Measurements from ENCODE around the gene RAD51AP1. TPM values are rescaled to one million over a fixed set of nuclear protein-coding genes. Genes with fewer than 3 reads are reported as not detected.
"Not testable (repeated sequence)": the region's sequence is repeated elsewhere in the genome, so short reads cannot be mapped to it uniquely, and the experiment has no call there.

Gene RAD51AP1
- total and polyA plus RNA-seq, 2 donors (not counting 3 experiments of a cell fraction or from before 2014, with no cell fraction given), result 9.0 to 23.1 TPM

- intact Hi-C loops (cut with micrococcal nuclease) (no loop called here), dilution Hi-C loops (cut with MboI; ENCODE audit: extremely low pct_ligation_motif_present, low sequenced_read_pairs) (no loop called here)
- no peaks in the 10 kb centered on the region for H3K4me1 ChIP-seq (ENCODE audit: control insufficient read depth, extremely low read depth, insufficient read depth, low read length)
- FAIRE-seq, result no peak
- H3K27ac ChIP-seq (ENCODE audit: insufficient read depth, low read depth, low read length), result no peak overlapping the region
- no peak overlapping the region for H3K4me3 ChIP-seq (replicated peaks in 1 of 3; ENCODE audit: insufficient read depth in 1 of 3, low read depth in 1 of 3, low read length in 3 of 3)
- POLR2A ChIA-PET, result no interaction called here
- peaks cover 2 to 4% of the 10 kb centered on the region in 2 experiments for H3K36me3 ChIP-seq (ENCODE audit: control insufficient read depth in 2 of 2, extremely low read depth in 1 of 2, insufficient read depth in 2 of 2, low read length in 2 of 2)
- H3K27me3 ChIP-seq (ENCODE audit: control insufficient read depth in 2 of 2, insufficient read depth in 2 of 2, low read length in 2 of 2), result no peaks in the 10 kb centered on the region
- no peaks in the 10 kb centered on the region for H3K9me3 ChIP-seq (replicated peaks; ENCODE audit: control insufficient read depth, insufficient read depth, low read length)
- BruUV-seq (replicated peaks), result no TSS peak
- H2AFZ ChIP-seq (ENCODE audit: low read depth, low read length), result no peak overlapping the region
- TF ChIP-seq EZH2 (IDR thresholded peaks at IDR 0.05; ENCODE audit: borderline replicate concordance, low read depth, low read length, severe bottlenecking) (no peak), POLR2A (IDR thresholded peaks at IDR 0.05; ENCODE audit: low read depth, low read length) (no peak), GATA2 (IDR thresholded peaks at IDR 0.05; ENCODE audit: insufficient read depth, insufficient read length, low read depth, low read length) (no peak), JUN (IDR thresholded peaks at IDR 0.05; ENCODE audit: borderline replicate concordance, insufficient read depth, insufficient read length, low read depth) (no peak), POLR2AphosphoS5 (IDR thresholded peaks at IDR 0.05; ENCODE audit: insufficient read depth, low read depth, low read length) (no peak), FOS (IDR thresholded peaks at IDR 0.05; ENCODE audit: borderline replicate concordance, insufficient read depth, low read length) (no peak), MYC (IDR thresholded peaks at IDR 0.05; ENCODE audit: low read depth, low read length) (no peak)
- TF ChIP-seq, protein P1, sequence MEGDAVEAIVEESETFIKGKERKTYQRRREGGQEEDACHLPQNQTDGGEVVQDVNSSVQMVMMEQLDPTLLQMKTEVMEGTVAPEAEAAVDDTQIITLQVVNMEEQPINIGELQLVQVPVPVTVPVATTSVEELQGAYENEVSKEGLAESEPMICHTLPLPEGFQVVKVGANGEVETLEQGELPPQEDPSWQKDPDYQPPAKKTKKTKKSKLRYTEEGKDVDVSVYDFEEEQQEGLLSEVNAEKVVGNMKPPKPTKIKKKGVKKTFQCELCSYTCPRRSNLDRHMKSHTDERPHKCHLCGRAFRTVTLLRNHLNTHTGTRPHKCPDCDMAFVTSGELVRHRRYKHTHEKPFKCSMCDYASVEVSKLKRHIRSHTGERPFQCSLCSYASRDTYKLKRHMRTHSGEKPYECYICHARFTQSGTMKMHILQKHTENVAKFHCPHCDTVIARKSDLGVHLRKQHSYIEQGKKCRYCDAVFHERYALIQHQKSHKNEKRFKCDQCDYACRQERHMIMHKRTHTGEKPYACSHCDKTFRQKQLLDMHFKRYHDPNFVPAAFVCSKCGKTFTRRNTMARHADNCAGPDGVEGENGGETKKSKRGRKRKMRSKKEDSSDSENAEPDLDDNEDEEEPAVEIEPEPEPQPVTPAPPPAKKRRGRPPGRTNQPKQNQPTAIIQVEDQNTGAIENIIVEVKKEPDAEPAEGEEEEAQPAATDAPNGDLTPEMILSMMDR (IDR thresholded peaks at IDR 0.05; ENCODE audit: extremely low read depth in 1 of 2, insufficient read depth in 1 of 2, low read depth in 1 of 2, low read length in 2 of 2), result no peak
- TF ChIP-seq, protein P2, sequence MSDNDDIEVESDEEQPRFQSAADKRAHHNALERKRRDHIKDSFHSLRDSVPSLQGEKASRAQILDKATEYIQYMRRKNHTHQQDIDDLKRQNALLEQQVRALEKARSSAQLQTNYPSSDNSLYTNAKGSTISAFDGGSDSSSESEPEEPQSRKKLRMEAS (IDR thresholded peaks at IDR 0.05; ENCODE audit: insufficient read depth, insufficient read length), result no peak
- CTCF ChIA-PET, result no interaction called here
- DNase-seq (ENCODE audit: low read depth, low spot score), result no peak
- H3K4me2 ChIP-seq (ENCODE audit: insufficient read depth, low read length), result no peak overlapping the region
- no peaks in the 10 kb centered on the region for H3K79me2 ChIP-seq (ENCODE audit: control insufficient read depth, insufficient read depth, low read length)
- no peak overlapping the region for H3K9ac ChIP-seq (replicated peaks; ENCODE audit: extremely low read depth, insufficient read depth, low read length)
- no peaks in the 10 kb centered on the region for H4K20me1 ChIP-seq (replicated peaks; ENCODE audit: control insufficient read depth, extremely low read depth, insufficient read depth, low read length)
- no peaks in the 10 kb centered on the region for H3K9me1 ChIP-seq (replicated peaks; ENCODE audit: control insufficient read depth, extremely low read depth, insufficient read depth, low read length)
Observed at GRCh38 chr12:4506870-4507269, 31.8 kb upstream of the RAD51AP1 start.

DNA sequence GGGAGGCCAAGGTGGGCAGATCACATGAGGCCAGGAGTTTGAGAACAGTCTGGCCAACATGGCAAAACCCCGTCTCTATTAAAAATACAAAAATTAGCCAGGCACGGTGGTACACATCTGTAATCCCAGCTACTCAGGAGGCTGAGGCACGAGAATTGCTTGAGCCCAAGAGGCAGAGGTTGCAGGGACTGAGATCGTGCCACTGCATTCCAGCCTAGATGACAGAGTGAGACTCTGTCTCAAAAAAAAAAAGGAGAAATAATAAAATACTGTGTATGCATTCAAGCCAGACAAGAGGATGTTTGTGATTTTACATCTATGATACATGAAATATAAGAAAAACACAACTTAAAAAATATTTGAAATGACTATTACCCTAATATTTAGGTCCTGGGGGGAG lies 30.2 kb upstream of the RAD51AP1 start:
- H3K9ac ChIP-seq (replicated peaks; ENCODE audit: extremely low read depth, insufficient read depth, low read length); H3K27me3 ChIP-seq (ENCODE audit: control insufficient read depth in 2 of 2, insufficient read depth in 2 of 2, low read length in 2 of 2); H3K4me1 ChIP-seq (ENCODE audit: control insufficient read depth, extremely low read depth, insufficient read depth, low read length); H3K36me3 ChIP-seq (ENCODE audit: control insufficient read depth in 2 of 2, extremely low read depth in 1 of 2, insufficient read depth in 2 of 2, low read length in 2 of 2); H3K9me1 ChIP-seq (replicated peaks; ENCODE audit: control insufficient read depth, extremely low read depth, insufficient read depth, low read length); H3K79me2 ChIP-seq (ENCODE audit: control insufficient read depth, insufficient read depth, low read length); H3K4me3 ChIP-seq (replicated peaks in 1 of 3; ENCODE audit: insufficient read depth in 1 of 3, low read depth in 1 of 3, low read length in 3 of 3); H2AFZ ChIP-seq (ENCODE audit: low read depth, low read length); H3K4me2 ChIP-seq (ENCODE audit: insufficient read depth, low read length); dilution Hi-C loops (cut with MboI; ENCODE audit: extremely low pct_ligation_motif_present, low sequenced_read_pairs); H3K27ac ChIP-seq (ENCODE audit: insufficient read depth, low read depth, low read length); POLR2A ChIA-PET; FAIRE-seq; H3K9me3 ChIP-seq (replicated peaks; ENCODE audit: control insufficient read depth, insufficient read depth, low read length); BruUV-seq (replicated peaks); H4K20me1 ChIP-seq (replicated peaks; ENCODE audit: control insufficient read depth, extremely low read depth, insufficient read depth, low read length); DNase-seq (ENCODE audit: low read depth, low spot score); intact Hi-C loops (cut with micrococcal nuclease): not testable (repeated sequence)
- CTCF ChIA-PET, result interaction anchor here (1.3 kb wide), 1 partner anchor 88 kb away, joined by 3 read pairs; no protein-coding TSS in a partner anchor

GRCh38 chr12:4509269-4509668 lies 29.4 kb upstream of the RAD51AP1 start:
- not testable (repeated sequence) for FAIRE-seq

More at GRCh38 chr12:4509269-4509668, 29.4 kb upstream of the RAD51AP1 start:
- H3K79me2 ChIP-seq (ENCODE audit: control insufficient read depth, insufficient read depth, low read length); H3K36me3 ChIP-seq (ENCODE audit: control insufficient read depth in 2 of 2, extremely low read depth in 1 of 2, insufficient read depth in 2 of 2, low read length in 2 of 2); BruUV-seq (replicated peaks); H3K9ac ChIP-seq (replicated peaks; ENCODE audit: extremely low read depth, insufficient read depth, low read length); dilution Hi-C loops (cut with MboI; ENCODE audit: extremely low pct_ligation_motif_present, low sequenced_read_pairs); H4K20me1 ChIP-seq (replicated peaks; ENCODE audit: control insufficient read depth, extremely low read depth, insufficient read depth, low read length); H3K4me3 ChIP-seq (replicated peaks in 1 of 3; ENCODE audit: insufficient read depth in 1 of 3, low read depth in 1 of 3, low read length in 3 of 3); H3K9me1 ChIP-seq (replicated peaks; ENCODE audit: control insufficient read depth, extremely low read depth, insufficient read depth, low read length); POLR2A ChIA-PET; DNase-seq (ENCODE audit: low read depth, low spot score); H2AFZ ChIP-seq (ENCODE audit: low read depth, low read length); H3K27ac ChIP-seq (ENCODE audit: insufficient read depth, low read depth, low read length); H3K4me1 ChIP-seq (ENCODE audit: control insufficient read depth, extremely low read depth, insufficient read depth, low read length); CTCF ChIA-PET; H3K9me3 ChIP-seq (replicated peaks; ENCODE audit: control insufficient read depth, insufficient read depth, low read length); H3K27me3 ChIP-seq (ENCODE audit: control insufficient read depth in 2 of 2, insufficient read depth in 2 of 2, low read length in 2 of 2); intact Hi-C loops (cut with micrococcal nuclease); H3K4me2 ChIP-seq (ENCODE audit: insufficient read depth, low read length): not testable (repeated sequence)

Data from endothelial cell of umbilical vein (primary cell).